Keratinocyte (primary cell): ENCODE data around the gene ZNF836.

Experiments used
- EZH2 ChIP-seq: IDR thresholded peaks from one replicate; pipeline ENCODE4 v1.6.1; 2012; ENCODE audit warnings: inconsistent platforms, mild to moderate bottlenecking, low read length, moderate library complexity
- TF ChIP-seq, protein P1 (sequence below), 3 experiments: IDR thresholded peaks in 1 of 3; conservative IDR thresholded peaks in 1 of 3; optimal IDR thresholded peaks in 1 of 3; 2 replicates in 2 of 3; 3 replicates in 1 of 3; pipeline versions ENCODE3 to v1.5.1; 2011; ENCODE audit warnings: low read length in 3 of 3, mild to moderate bottlenecking in 3 of 3, moderate library complexity in 2 of 3, control low read depth in 1 of 3, inconsistent platforms in 1 of 3; ENCODE audit not compliant: insufficient read depth in 2 of 3; ENCODE audit errors: extremely low read depth in 1 of 3

- TF ChIP-seq, protein P1, sequence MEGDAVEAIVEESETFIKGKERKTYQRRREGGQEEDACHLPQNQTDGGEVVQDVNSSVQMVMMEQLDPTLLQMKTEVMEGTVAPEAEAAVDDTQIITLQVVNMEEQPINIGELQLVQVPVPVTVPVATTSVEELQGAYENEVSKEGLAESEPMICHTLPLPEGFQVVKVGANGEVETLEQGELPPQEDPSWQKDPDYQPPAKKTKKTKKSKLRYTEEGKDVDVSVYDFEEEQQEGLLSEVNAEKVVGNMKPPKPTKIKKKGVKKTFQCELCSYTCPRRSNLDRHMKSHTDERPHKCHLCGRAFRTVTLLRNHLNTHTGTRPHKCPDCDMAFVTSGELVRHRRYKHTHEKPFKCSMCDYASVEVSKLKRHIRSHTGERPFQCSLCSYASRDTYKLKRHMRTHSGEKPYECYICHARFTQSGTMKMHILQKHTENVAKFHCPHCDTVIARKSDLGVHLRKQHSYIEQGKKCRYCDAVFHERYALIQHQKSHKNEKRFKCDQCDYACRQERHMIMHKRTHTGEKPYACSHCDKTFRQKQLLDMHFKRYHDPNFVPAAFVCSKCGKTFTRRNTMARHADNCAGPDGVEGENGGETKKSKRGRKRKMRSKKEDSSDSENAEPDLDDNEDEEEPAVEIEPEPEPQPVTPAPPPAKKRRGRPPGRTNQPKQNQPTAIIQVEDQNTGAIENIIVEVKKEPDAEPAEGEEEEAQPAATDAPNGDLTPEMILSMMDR (optimal IDR thresholded peaks at IDR 0.05 in 1 of 3, IDR thresholded peaks at IDR 0.05 in 1 of 3, conservative IDR thresholded peaks at IDR 0.05 in 1 of 3; ENCODE audit: extremely low read depth in 1 of 3, insufficient read depth in 2 of 3, low read length in 3 of 3): no peak
- no peak for TF ChIP-seq EZH2
Observed at GRCh38 chr19:52171321-52172169, at the start of gene ZNF836.
